Measurements from ENCODE around the gene CCDC177. TPM values are rescaled to one million over a fixed set of nuclear protein-coding genes. Genes with fewer than 3 reads are reported as not detected.

The CCDC177 gene
- total and polyA plus RNA-seq, 2 of the 8 experiments (the other 6 are each of a cell fraction or from before 2014, with no cell fraction given): 0.62 to 2.8 TPM

GRCh38 chr14:69591317-69591716 lies 16.6 kb upstream of the CCDC177 start (continued):
- TF ChIP-seq CHD7 (IDR thresholded peaks at IDR 0.05; ENCODE audit: insufficient replicate concordance, low read length) (no peak), NANOG (IDR thresholded peaks at IDR 0.05; ENCODE audit: insufficient read depth, low read depth, low read length, poor library complexity, severe bottlenecking) (no peak), SP1 (IDR thresholded peaks at IDR 0.05; ENCODE audit: low read depth, low read length) (no peak), KDM4A (IDR thresholded peaks at IDR 0.05; ENCODE audit: low read depth, low read length, severe bottlenecking) (no peak), CBX5 (IDR thresholded peaks at IDR 0.05; ENCODE audit: low read depth, low read length) (no peak), SP2 (IDR thresholded peaks at IDR 0.05; ENCODE audit: low read length) (no peak), TEAD4 (IDR thresholded peaks at IDR 0.05; ENCODE audit: low read depth, low read length) (no peak), HDAC2 (IDR thresholded peaks at IDR 0.05; ENCODE audit: borderline replicate concordance in 1 of 2, low read depth in 2 of 2, low read length in 2 of 2) (no peak), SIN3A (conservative IDR thresholded peaks at IDR 0.05 in 1 of 2, IDR thresholded peaks at IDR 0.05 in 1 of 2; ENCODE audit: low read depth in 1 of 2, low read length in 2 of 2) (no peak), SP4 (IDR thresholded peaks at IDR 0.05; ENCODE audit: low read length) (no peak), RXRA (IDR thresholded peaks at IDR 0.05; ENCODE audit: insufficient read depth, low read depth, low read length) (no peak), FOSL1 (IDR thresholded peaks at IDR 0.05; ENCODE audit: insufficient read depth, low read depth, low read length) (no peak)
